Breast epithelium (tissue), 3 donors: ENCODE measurements around the gene OR10H1.

Experiments used
- POLR2A ChIP-seq: fragments of 450-650 bp; IDR thresholded peaks from one replicate; pipeline ENCODE4 v1.6.1; 2016; ENCODE audit warnings: antibody characterized with exemption, mild to moderate bottlenecking, moderate library complexity
- POLR2AphosphoS5 ChIP-seq, 3 donors: sonication (generic); formaldehyde crosslinking; IDR thresholded peaks; one replicate each; pipeline ENCODE4 v1.6.1; 2017; ENCODE audit warnings: antibody characterized with exemption in 3 of 3

- TF ChIP-seq POLR2A (no peak), POLR2AphosphoS5 (IDR thresholded peaks at IDR 0.05) (no peak)
These were observed 3.3 kb downstream of the OR10H1 start for GRCh38 chr19:15812060-15812722.
